NCI-H460 (cell line): ENCODE data around the gene RINT1. TPM values are rescaled to one million over a fixed set of nuclear protein-coding genes. Genes with fewer than 3 reads are reported as not detected.
"Not testable (repeated sequence)": the region's sequence is repeated elsewhere in the genome, so short reads cannot be mapped to it uniquely, and the experiment has no call there.

Experiments
- DNase-seq: peaks from one replicate; pipeline ENCODE4 v3.0.0-alpha.2; 2016; ENCODE audit warnings: low read depth; ENCODE audit errors: extremely low read depth
- total RNA-seq: library from RNA; depleted of rRNA; stranded (reverse); fragments of >200 nt; shearing (Covaris generic); gene quantifications from 2 replicates; pipeline ENCODE4 v1.2.3, GENCODE V29; 2014; rRNA removed

The RINT1 gene
- total RNA-seq, 1 experiment from 2014 or later, result 18.6 TPM

- DNase-seq, result no peak
Observed at GRCh38 chr7:105594034-105594433, 62.0 kb downstream of the RINT1 start.

- no peak for DNase-seq
Observed at GRCh38 chr7:105596866-105597265, 64.9 kb downstream of the RINT1 start.

- DNase-seq, result not testable (repeated sequence)
Observed at GRCh38 chr7:105599080-105599479, 67.1 kb downstream of the RINT1 start.

GRCh38 chr7:105599551-105599950 is 67.5 kb downstream of the RINT1 start:
- no peak for DNase-seq

DNA sequence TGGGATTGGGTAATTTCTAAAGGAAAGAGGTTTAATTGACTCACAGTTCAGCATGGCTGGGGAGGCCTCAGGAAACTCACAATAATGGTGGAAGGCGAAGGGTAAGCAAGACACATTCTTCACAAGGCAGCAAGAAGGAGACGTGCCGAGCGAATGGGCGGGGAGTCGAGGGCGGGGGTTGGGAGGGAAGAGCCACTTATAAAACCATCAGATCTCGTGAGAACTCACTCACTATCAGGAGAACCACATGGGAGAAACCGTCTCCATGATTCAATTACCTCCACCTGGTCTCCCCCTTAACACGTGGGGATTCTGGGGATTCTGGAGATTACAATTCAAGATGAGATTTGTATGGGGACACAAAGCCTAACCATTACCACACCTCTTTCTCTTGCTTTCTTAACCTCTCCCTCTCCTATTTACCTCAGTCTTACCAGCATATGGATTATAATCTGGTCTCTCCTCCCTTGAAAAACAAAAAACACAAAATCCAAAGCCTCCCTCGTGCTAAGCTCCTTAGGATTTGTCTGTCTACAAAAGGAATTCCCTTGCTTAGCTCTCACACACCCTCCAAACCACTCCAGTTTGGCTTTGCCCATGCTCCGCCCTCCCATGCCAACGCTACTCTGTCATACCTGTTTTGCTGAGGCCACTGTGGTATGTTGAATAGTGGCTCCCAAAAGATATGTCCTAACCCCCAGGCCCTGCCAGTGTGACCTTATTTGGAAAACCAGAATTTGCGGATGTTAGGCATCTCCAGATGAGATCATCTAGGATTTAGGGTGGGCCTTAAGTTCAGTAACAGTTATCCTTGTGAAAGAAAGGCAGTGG is 68.9 kb downstream of the RINT1 start:
- DNase-seq, result no peak

GRCh38 chr7:105602325-105603305 is 70.6 kb downstream of the RINT1 start:
- DNase-seq, result no peak

DNA sequence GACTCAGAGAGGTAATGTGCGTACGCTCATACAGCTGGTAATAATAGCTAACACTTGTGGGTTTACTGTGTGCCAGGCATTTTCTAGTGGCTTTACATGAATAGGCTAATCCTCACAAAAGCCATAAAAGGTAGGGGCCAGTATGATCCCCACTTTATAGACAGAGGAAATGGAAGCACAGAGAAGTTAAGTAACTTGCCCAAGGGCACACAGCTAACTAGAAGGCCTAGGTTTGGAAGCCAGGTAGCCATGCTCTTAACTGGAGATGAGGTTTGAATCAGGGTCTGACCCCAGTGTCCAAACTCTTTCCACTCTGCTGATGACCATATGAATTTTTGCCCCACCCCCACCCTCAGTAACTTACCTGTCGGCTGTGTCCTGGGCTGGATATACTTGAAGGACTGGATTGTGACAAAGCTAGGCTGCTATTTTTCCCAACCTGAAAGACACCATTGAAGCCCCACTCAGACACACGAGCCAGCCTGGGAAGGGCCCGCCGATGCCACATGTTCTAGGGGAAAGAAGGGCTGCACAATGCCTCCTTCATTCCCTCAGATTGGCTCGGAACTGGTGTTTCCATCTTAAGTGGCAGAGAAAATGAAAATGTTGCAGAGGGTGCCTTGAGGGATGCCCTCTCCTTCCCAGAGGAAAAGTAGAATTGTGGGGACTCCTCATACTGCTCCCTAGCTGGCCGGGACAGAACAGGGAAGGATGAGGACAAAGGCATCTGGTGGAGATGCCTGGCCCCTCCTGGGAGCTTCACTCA is 78.3 kb downstream of the RINT1 start:
- no peak for DNase-seq

DNA sequence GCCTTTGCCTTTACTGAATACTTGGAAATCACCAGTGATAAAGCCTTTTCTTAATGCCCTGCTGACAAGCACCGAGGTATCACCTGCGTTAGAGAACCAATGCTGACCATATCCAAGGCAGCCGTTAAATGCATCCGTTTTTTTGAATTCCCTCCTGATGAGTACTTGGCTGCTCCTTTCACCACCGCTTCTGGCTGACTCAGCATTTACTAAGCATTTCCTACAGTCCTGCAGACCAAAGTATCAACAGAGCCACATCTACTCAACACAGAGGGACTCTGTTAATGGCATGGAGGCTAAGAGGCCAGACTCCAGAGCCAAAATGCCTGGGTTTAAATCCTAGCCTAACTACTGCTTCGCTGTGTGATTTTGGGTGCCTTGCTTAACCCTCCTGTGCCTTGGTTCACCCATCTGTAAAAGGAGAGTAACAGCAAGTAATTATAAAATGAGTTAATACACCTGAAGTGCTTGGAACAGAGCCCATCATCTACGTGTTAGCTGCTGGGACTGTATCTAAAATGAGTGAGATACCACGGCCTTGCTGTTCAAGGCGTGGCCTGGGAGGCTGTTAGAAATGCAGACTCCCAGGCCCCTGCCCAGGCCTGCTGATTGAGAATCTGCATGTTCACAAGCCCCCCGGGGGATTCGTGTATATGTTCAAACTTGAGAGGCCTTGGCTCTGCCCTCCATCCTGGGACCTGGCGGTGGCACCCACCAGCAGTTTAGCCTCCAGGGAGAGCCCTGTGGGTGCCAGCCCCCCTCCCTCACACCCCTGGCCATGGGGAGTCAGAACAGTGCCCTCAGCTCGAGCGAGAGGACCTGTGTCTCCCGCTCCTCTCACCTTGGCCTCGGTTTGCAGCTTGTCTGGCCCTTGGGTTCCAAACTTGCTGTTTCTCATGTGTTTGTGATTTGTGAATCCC is 80.1 kb downstream of the RINT1 start:
- DNase-seq, result no peak

DNA sequence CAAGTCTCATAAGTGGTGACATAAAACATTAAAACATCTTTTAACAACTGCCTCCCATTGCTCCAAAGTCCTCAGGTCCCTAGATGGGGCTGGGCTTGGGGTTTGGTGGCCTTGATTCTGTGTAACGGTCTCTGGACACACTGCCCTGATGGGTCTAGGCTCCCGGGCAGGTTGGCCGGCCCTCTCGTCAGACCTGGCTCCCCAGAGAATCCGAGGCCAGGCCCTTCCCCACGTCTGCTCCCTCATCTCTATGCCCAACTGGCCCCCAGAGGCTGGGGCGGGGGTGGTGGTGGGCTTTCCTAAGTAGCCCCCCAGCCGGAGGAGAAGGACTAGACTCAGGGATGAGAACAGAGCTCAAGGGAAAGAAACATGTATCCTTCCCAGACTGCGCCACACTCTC is 80.8 kb downstream of the RINT1 start:
- no peak for DNase-seq

GRCh38 chr7:105613611-105614330 is 81.8 kb downstream of the RINT1 start:
- DNase-seq, result no peak

DNA sequence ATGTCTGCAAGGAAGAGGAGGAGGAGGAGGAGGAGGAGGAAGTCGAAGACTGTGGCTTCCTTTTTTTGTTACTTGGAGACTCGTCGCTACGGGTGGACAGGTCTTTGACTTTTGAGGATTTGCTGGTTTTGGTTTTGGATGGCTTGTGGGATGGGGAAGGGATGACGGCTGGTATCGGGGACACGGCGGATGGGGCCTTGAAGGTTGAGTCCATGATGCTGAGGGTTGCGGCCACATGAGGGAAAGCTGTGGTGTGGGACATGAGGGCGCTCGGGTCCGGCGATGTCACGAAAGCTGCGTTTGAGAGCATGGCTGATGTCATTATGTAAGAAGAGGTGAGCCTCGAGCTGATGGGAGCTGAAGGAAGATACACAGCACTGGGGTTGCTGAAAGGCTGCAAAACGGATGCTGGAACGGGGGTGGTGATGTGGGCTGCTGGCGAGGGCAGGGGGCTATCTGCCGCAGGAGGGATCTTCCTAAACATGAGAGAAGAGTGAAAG is 82.4 kb downstream of the RINT1 start:
- no peak for DNase-seq

Other genes with a start within 250 kb of the RINT1 start
- 41.6 and 52.8 TPM in 2 replicates for gene SRPK2, start 143.3 kb upstream of the RINT1 start, total RNA-seq
- 40.2 and 50.6 TPM in 2 replicates for gene PUS7, start 9.9 kb upstream of the RINT1 start, total RNA-seq
- 2.9 and 3.6 TPM in 2 replicates for gene EFCAB10, start 49.3 kb downstream of the RINT1 start, total RNA-seq